ENCODE measurements around the gene OR4D2. TPM values are rescaled to one million over a fixed set of nuclear protein-coding genes. Genes with fewer than 3 reads are reported as not detected.

OR4D2 gene
- total and polyA plus RNA-seq, 2 of the 8 experiments (the other 6 are each of a cell fraction or from before 2014, with no cell fraction given) = not detected

DNA sequence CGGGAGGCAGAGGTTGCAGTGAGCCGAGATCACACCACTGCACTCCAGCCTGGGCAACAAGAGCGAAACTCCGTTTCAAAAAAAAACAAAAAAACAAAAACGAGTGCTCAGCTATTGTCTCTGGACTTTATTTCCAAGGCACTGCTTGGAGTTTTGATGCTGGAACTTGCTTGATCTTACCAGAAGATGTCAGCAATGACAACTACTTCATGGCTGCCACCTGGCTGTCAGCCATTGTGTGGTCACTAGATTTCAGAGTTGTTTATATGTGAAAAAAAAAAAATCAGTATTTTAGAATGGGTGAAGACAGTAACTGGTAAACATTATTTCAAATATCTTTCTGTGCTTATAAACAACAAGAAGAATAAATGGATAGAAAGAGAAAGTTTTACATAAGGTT lies 44.9 kb upstream of the OR4D2 start:
- H2BK12ac ChIP-seq (ENCODE audit: low read depth, low read length) = no peak overlapping the region
- peaks cover 5% of the 10 kb centered on the region; the same call in 1 of the 2 replicates for H3K23me2 ChIP-seq (ENCODE audit: low read depth, low read length)
- no peaks in the 10 kb centered on the region; a peak in 1 of 4 replicates for H3K9me3 ChIP-seq (ENCODE audit: insufficient read depth in 2 of 2, low read depth in 1 of 2, low read length in 1 of 2)
- H2BK120ac ChIP-seq (replicated peaks; ENCODE audit: low read depth, low read length) = no peak overlapping the region
- no peak overlapping the region for H4K91ac ChIP-seq (replicated peaks; ENCODE audit: insufficient read length, low read length)
- no peak overlapping the region for H3K4me2 ChIP-seq (ENCODE audit: insufficient read depth in 1 of 2, low read depth in 2 of 2, low read length in 2 of 2)
- no peak overlapping the region for H3K4me3 ChIP-seq (ENCODE audit: extremely low read depth in 1 of 4, insufficient read depth in 2 of 4, low read depth in 3 of 4, low read length in 4 of 4)
- ChIA-PET POLR2A (ENCODE audit: partially characterized antibody) (no interaction called here), CTCF (ENCODE audit: partially characterized antibody) (interaction anchor here (0.6 to 4.5 kb wide), 20 partner anchors 8 to 325 kb away, joined by 3 to 71 read pairs (median 3); partner anchors contain the start of genes EPX and OR4D2)
- H4K20me1 ChIP-seq (replicated peaks in 1 of 2; ENCODE audit: control insufficient read depth in 1 of 2, insufficient read depth in 2 of 2, low read length in 2 of 2) = peaks cover 0 to 4% of the 10 kb centered on the region in 2 experiments
- 65% methylated on average over 5 of the region's 5 CpGs; no CpG with 5 or more reads in 1 of the 2 experiments for WGBS, 2 experiments (ENCODE audit: extremely low coverage in 1 of 2, insufficient coverage in 1 of 2, insufficient read length in 1 of 2, insufficient replicate concordance in 2 of 2, low coverage in 1 of 2, low lambda C conversion rate in 2 of 2, missing lambda C conversion rate in 1 of 2)
- H2AK5ac ChIP-seq (ENCODE audit: low read depth, low read length) = no peak overlapping the region
- H4K5ac ChIP-seq (ENCODE audit: insufficient read length, low read depth, low read length) = no peak overlapping the region
- no peak overlapping the region for H3K23ac ChIP-seq (ENCODE audit: insufficient read length)
- H3K18ac ChIP-seq (ENCODE audit: extremely low read depth, low read length) = no peak overlapping the region
- H2BK20ac ChIP-seq (ENCODE audit: low read length) = no peak overlapping the region
- no peaks in the 10 kb centered on the region for H3K4me1 ChIP-seq (replicated peaks in 1 of 4; ENCODE audit: control insufficient read depth in 3 of 4, insufficient read depth in 4 of 4, low read length in 3 of 4)
- FAIRE-seq (peak; percentile 55), DNase-seq (ENCODE audit: low read depth in 1 of 2, low spot score in 2 of 2) (no peak)
- no peak overlapping the region for H3K27ac ChIP-seq (ENCODE audit: low read depth, low read length)
- H3K4ac ChIP-seq (replicated peaks; ENCODE audit: insufficient read length, low read depth, low read length) = no peak overlapping the region
- H3K27me3 ChIP-seq (replicated peaks in 1 of 4; ENCODE audit: control insufficient read depth in 3 of 4, extremely low read depth in 1 of 4, insufficient read depth in 3 of 4, low read length in 3 of 4) = no peaks in the 10 kb centered on the region; a peak in 1 of 7 replicates
- H4K8ac ChIP-seq (ENCODE audit: extremely low read depth, insufficient read depth, low read length) = no peak overlapping the region
- H2BK15ac ChIP-seq (ENCODE audit: low read length) = no peak overlapping the region
- H3K56ac ChIP-seq (replicated peaks; ENCODE audit: insufficient read length, low read depth, low read length) = no peak overlapping the region
- H3K9ac ChIP-seq (replicated peaks in 1 of 4; ENCODE audit: extremely low read depth in 1 of 4, low read depth in 3 of 4, low read length in 3 of 4) = no peak overlapping the region
- no peaks in the 10 kb centered on the region for H3K79me2 ChIP-seq (ENCODE audit: control insufficient read depth in 1 of 2, insufficient read depth in 2 of 2, low read length in 2 of 2)
- H3K36me3 ChIP-seq (ENCODE audit: control insufficient read depth in 2 of 4, insufficient read depth in 4 of 4, low read length in 3 of 4) = no peaks in the 10 kb centered on the region
- H3K79me1 ChIP-seq (ENCODE audit: low read depth, low read length) = no peaks in the 10 kb centered on the region
- H3K14ac ChIP-seq (ENCODE audit: insufficient read length) = no peak overlapping the region
- no peak overlapping the region for H2BK5ac ChIP-seq (ENCODE audit: low read depth, low read length)
- no peak overlapping the region for H2AFZ ChIP-seq (ENCODE audit: low read length)
- no peak for TF ChIP-seq TEAD4 (IDR thresholded peaks at IDR 0.05; ENCODE audit: low read depth, low read length)
- TF ChIP-seq, protein P1, sequence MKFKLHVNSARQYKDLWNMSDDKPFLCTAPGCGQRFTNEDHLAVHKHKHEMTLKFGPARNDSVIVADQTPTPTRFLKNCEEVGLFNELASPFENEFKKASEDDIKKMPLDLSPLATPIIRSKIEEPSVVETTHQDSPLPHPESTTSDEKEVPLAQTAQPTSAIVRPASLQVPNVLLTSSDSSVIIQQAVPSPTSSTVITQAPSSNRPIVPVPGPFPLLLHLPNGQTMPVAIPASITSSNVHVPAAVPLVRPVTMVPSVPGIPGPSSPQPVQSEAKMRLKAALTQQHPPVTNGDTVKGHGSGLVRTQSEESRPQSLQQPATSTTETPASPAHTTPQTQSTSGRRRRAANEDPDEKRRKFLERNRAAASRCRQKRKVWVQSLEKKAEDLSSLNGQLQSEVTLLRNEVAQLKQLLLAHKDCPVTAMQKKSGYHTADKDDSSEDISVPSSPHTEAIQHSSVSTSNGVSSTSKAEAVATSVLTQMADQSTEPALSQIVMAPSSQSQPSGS (IDR thresholded peaks at IDR 0.05; ENCODE audit: low read length) = no peak
- TF ChIP-seq GABPA (IDR thresholded peaks at IDR 0.05; ENCODE audit: borderline replicate concordance, insufficient read depth, low read length) = no peak
- TF ChIP-seq, protein P2, sequence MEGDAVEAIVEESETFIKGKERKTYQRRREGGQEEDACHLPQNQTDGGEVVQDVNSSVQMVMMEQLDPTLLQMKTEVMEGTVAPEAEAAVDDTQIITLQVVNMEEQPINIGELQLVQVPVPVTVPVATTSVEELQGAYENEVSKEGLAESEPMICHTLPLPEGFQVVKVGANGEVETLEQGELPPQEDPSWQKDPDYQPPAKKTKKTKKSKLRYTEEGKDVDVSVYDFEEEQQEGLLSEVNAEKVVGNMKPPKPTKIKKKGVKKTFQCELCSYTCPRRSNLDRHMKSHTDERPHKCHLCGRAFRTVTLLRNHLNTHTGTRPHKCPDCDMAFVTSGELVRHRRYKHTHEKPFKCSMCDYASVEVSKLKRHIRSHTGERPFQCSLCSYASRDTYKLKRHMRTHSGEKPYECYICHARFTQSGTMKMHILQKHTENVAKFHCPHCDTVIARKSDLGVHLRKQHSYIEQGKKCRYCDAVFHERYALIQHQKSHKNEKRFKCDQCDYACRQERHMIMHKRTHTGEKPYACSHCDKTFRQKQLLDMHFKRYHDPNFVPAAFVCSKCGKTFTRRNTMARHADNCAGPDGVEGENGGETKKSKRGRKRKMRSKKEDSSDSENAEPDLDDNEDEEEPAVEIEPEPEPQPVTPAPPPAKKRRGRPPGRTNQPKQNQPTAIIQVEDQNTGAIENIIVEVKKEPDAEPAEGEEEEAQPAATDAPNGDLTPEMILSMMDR (IDR thresholded peaks at IDR 0.05; ENCODE audit: control extremely low read depth in 1 of 3, insufficient read depth in 1 of 3, low read depth in 1 of 3, low read length in 3 of 3) = peak; percentile 3 to 95 (median 57)
- no peak for TF ChIP-seq PHF8 (conservative IDR thresholded peaks at IDR 0.05; ENCODE audit: low read depth, low read length)
- no peak for TF ChIP-seq FOSL1 (IDR thresholded peaks at IDR 0.05; ENCODE audit: insufficient read depth, low read depth, low read length)
- no peak for TF ChIP-seq BACH1 (IDR thresholded peaks at IDR 0.05; ENCODE audit: low read length)
- no peak for TF ChIP-seq HDAC6 (IDR thresholded peaks at IDR 0.05; ENCODE audit: low read depth, low read length)
- TF ChIP-seq SIN3A (conservative IDR thresholded peaks at IDR 0.05 in 1 of 2, IDR thresholded peaks at IDR 0.05 in 1 of 2; ENCODE audit: low read depth in 1 of 2, low read length in 2 of 2) = peak; percentile 29 to 87; a peak in 1 of 4 replicates
